Cortex of kidney (tissue), 1 donor: ENCODE data around the gene RGL1.

Experiments
- DNase-seq: peaks from one replicate; lab custom pipeline; 2025; lab: John Stamatoyannopoulos, UW

The RGL1 gene

GRCh38 chr1:183787704-183788103, 17.2 kb upstream of the RGL1 start:
- no peak for DNase-seq

DNA sequence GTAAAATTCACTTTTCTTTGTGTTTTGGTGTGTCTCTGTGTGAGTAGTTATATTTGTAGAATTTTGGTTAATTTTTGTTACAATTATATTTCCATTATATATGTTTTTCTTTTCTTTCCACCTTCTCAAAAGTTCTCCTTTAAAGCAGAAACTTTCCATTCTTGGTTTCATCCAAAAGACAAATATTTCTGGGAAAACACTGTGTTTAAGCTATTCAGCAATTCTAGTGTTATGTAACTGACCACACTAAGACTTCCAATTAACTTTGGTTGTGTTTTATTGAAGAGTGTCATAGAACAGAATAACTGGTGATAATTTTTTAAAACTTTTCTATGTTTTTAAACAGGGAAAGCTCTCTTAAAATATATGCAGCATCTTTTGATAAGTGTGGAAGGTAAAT, 13.6 kb upstream of the RGL1 start:
- no peak for DNase-seq

GRCh38 chr1:183792300-183792699, 12.6 kb upstream of the RGL1 start:
- no peak for DNase-seq

- no peak for DNase-seq
Observed at GRCh38 chr1:183794088-183794487, 10.8 kb upstream of the RGL1 start.

GRCh38 chr1:183800449-183800848, 4.5 kb upstream of the RGL1 start:
- DNase-seq = no peak

DNA sequence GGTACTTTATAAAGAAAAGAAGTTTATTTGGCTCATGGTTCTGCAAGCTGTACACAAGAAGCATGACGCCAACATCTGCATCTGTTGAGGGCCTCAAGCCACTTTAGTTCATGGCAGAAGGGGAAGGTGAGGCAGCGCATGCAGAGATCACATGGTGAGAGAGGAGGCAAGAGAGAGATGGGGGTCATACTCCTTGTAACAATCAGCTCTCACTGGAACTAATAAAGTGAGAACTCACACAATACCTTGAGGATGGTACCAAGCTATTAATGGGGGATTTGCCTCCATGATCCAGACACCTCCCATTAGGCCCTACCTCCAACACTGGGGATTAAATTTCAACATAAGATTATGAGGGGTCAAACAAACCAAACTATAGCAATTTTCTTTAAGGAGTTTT, 3.3 kb upstream of the RGL1 start:
- no peak for DNase-seq

GRCh38 chr1:183804387-183804786, 533 bp upstream of the RGL1 start:
- no peak for DNase-seq

DNA sequence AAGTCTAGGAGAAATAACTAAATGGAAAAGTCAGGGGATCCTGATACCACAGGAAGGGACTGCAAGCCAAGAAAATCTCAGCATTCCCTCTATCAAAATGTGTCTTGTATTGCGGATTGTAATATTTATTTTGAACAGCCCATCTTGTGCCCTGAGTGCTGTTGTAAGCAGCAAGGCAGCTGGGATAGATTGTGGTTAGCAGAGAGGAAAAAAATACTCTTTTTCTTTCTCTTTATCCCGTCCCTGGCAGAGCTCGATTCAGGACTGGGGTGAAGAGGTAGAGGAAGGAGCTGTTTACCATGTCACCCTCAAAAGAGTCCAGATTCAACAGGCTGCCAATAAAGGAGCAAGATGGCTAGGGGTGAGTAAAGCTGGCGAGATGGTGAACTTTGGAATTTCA, 1.2 kb downstream of the RGL1 start:
- no peak for DNase-seq

DNA sequence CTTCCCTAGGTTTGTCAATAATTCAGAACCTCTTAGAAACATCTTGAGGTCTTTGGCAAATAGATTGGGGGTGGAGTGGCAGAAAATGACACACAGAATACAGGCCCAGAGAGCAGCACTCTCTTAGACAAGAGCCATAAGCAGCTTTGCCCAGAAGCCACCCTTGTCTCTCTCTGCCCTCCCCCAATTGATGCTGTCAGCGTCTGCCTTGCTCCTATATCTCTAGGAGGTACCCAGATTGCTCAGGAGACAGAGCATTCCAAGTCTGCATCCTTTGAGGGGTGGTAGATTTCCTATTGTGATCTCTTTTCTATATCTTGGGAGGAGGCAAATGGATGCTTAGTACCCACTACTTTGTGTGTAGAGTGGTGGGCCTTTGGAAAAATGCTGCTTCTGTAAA, 1.8 kb downstream of the RGL1 start:
- no peak for DNase-seq

GRCh38 chr1:183807549-183808168, 2.7 kb downstream of the RGL1 start:
- no peak for DNase-seq

DNA sequence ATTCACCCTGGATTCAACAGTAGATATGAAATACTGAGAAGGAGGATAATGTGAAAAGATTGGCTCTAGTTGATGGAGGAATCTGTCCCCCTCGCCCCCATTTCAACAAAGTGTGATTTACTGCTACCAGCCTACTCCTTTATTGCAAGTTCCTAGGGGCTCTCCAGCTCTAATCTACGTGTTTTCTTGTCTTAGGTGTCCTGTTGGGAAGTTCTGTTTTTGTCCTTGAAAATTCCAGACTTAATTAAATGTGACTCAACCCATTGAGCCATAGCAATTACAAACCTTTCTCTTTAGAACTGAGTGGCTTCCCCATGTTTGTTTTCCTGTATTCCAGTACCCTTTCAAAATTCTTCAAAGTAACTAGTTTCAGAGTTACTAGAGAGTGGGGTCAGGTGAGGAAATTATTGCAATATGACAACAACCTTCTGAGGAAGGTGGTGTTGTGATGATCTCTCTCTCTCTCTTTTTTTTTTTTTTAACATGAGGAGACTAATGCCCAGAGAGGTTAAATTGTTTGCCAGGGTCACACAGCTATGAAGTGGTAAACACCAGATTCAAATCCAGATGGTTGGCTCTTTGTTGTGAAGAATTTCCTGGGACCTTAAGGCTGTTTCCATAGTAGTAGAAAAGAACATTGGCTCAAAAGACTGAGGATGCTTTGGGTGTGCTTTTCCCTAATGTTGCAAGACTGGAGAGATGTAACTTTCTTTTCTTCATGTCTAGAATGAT, 3.5 kb downstream of the RGL1 start:
- DNase-seq = no peak

GRCh38 chr1:183810121-183810520, 5.2 kb downstream of the RGL1 start:
- DNase-seq = no peak

GRCh38 chr1:183810756-183811544, 6.0 kb downstream of the RGL1 start:
- DNase-seq = no peak

DNA sequence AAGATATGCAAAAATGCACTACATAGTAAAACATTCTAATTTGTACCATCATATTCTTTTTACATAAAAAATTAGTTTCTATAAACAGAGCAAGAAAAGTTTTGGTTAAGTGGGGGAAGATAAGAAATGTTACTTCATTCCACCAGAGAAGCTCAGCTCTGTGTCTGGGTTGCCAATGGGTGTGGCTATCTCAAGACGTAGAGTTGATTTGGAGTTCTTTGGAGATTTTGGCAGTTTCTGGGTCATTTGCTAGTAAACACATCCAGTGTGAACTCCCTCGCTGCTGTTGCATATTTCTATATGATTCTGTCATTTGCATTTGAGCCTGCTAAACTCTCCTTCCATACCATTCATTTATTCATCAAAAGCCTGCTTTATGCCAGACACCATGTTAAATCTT, 7.2 kb downstream of the RGL1 start:
- DNase-seq = no peak

DNA sequence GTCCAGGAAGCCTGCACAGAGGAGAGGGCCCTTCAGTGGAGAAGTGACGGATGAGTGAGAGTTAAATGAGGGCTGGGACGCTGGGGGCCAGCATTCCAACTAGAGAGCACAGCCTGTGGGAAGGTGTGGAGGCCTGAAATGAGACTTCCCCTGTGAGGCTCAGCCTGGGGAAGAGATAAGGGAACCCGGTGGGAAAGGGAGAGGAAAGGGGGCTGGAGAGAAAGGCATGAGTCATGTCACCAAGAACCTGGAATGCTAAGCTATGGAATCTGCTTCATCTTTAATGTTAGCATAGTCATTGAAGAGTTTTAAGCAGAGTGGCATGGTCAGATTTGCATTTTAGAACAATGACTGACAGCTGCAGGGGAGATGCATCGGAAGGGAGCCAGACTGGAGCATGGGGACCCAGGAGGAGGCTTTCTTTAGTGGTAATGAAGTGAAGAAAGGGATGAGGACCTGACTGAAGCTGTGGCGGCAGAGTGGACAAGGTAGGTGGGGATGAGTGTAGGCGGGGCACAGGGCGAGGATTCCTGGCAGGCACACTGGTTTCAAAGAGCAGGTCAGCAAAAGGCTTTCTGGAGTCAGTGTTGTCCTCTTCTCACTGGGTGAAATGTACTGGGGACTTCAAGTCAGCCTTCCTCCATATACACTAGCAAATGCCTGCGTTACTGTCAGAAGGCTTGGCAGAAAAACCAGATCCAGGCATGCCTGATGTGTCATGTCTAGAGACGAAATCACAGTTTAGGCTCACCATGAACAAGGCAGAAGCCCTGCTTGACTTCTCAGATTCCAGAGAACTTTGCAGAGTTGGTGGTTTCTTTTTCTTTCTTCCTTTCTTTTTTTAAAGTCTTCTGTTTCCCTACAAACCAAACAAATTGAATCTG, 8.0 kb downstream of the RGL1 start:
- DNase-seq = no peak

DNA sequence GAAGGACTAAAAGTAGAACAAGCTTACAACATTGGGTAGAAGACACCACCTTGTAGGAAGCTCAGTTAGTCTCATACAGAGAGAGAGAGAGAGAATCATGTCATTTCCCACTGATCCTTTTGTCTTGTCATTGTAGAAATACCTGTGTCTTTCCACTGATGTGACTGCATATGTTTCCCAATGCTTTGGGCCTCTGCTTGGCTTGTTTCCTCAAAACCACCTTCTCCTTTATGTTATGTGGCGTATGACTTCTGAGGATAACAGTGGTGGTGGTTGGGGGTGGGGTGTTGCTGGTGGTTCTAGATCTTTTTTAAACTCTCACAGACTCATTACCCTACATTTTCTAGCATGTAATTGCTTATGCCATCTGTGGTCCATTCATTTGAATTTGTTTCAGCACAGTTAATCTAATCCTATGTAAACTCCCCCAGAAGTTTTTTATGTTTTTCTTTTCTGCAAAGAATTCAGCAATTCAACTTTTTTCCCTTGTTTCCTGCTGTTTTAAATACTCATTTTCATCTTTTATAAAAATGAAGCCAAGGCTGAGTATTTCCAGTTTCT, 9.3 kb downstream of the RGL1 start:
- no peak for DNase-seq

DNA sequence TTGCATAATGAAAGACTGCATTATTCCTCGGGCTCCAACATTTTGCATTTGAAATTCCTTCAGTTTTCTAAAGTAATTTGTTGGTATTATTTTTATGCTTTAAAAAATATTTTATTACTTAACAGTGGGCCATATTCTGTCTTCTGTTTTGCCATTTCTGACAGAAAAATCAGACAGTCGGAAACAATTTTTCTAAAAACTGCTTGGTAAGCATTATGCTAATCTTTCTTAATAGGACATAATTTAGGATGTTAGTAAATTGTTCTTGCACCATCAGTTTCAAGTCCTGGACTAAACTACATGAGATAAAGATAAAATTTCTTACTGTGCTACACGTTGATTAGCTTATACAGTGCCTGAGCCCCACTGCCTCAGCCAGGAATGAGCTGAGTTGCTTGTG, 11.2 kb downstream of the RGL1 start:
- no peak for DNase-seq

GRCh38 chr1:183817576-183818288, 12.8 kb downstream of the RGL1 start:
- DNase-seq = no peak

DNA sequence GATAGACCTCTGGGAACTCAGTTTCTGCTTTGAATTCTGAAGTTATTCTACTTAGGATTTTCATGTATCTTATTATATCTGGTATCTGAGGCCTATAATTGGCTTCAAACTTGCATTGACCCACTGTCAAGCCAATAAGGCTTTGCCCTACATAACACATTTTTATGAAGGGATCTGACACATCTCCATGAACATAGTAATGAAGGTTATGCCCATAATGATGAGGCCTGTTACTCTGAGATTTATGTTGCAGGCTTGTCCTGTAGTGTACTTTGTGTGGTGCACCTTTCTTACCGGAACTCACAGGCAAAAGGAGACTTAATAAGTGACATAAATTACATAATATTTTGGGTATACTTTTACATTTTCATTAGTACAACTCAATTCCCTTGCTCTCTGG, 14.1 kb downstream of the RGL1 start:
- DNase-seq = no peak

GRCh38 chr1:183821309-183821888, 16.5 kb downstream of the RGL1 start:
- DNase-seq = no peak
